Breast epithelium (tissue), 4 donors: ENCODE measurements around the gene ZNF324. TPM values are rescaled to one million over a fixed set of nuclear protein-coding genes. Genes with fewer than 3 reads are reported as not detected.
A peak's percentile ranks its signal among the peaks of the same experiment; 100 is the strongest.

Experiments used
- DNase-seq, 2 donors: peaks; one replicate each; pipeline ENCODE4 v3.0.0-alpha.2; 2019; ENCODE audit warnings: low spot score in 2 of 2
- H3K27ac ChIP-seq, 2 donors: fragments of 200-600 bp; sonication (generic) in 1 of 2; one replicate each; pipeline ENCODE4 v1.5.1; 2016 to 2019; ENCODE audit warnings: mild to moderate bottlenecking in 1 of 2
- H3K27me3 ChIP-seq, 2 donors: fragments of 200-600 bp; sonication (generic) in 1 of 2; one replicate each; pipeline versions ENCODE4 v1.5.1 to v1.6.0; 2017 to 2019; ENCODE audit warnings: control low read depth in 1 of 2, mild to moderate bottlenecking in 1 of 2
- H3K36me3 ChIP-seq: fragments of 200-600 bp; one replicate; pipeline ENCODE4 v1.5.1; 2019
- H3K4me1 ChIP-seq, 2 donors: fragments of 200-600 bp; sonication (generic); one replicate each; pipeline ENCODE4 v1.5.1; 2016 to 2019; ENCODE audit warnings: control low read depth in 1 of 2
- H3K4me3 ChIP-seq, 3 donors: fragments of 200-600 bp; sonication (generic); 1 replicate in 2 of 3; 2 replicates in 1 of 3; pipeline ENCODE4 v1.5.1; 2016 to 2019; ENCODE audit warnings: mild to moderate bottlenecking in 3 of 3, moderate library complexity in 2 of 3
- H3K9me3 ChIP-seq, 2 donors: fragments of 200-600 bp; sonication (generic) in 1 of 2; one replicate each; pipeline ENCODE4 v1.5.1; 2016 to 2019; ENCODE audit warnings: control low read depth in 1 of 2
- CTCF ChIP-seq, 3 donors: fragments of 450-650 bp; IDR thresholded peaks; one replicate each; pipeline ENCODE4 v1.5.1; 2016 to 2017; ENCODE audit warnings: antibody characterized with exemption in 3 of 3, mild to moderate bottlenecking in 3 of 3, moderate library complexity in 3 of 3
- POLR2A ChIP-seq: fragments of 450-650 bp; IDR thresholded peaks from one replicate; pipeline ENCODE4 v1.6.1; 2016; ENCODE audit warnings: antibody characterized with exemption, mild to moderate bottlenecking, moderate library complexity
- POLR2AphosphoS5 ChIP-seq, 3 donors: sonication (generic); formaldehyde crosslinking; IDR thresholded peaks; one replicate each; pipeline ENCODE4 v1.6.1; 2017; ENCODE audit warnings: antibody characterized with exemption in 3 of 3
- intact Hi-C: fragments of 100-400 bp; cut with DNase I; formaldehyde crosslinking; loops from one replicate; pipeline ENCODE4 v1.15.1; 2023; ENCODE audit warnings: low total_unique reads
- total RNA-seq, 3 donors: library from RNA; depleted of rRNA; stranded (reverse); fragments of >200 nt; gene quantifications; one replicate each; pipeline ENCODE4 v1.1.0, GENCODE V29; 2016

The ZNF324 gene
- total RNA-seq, 3 donors from 2014 or later, result 9.0 to 30.9 (median 24.3) TPM

GRCh38 chr19:58477871-58478270 is 11.0 kb downstream of the ZNF324 start:
- Histone ChIP-seq H3K9me3 (no peaks in the 10 kb centered on the region), H3K4me1 (peaks cover 5 to 9% of the 10 kb centered on the region in 2 donors), H3K36me3 (no peaks in the 10 kb centered on the region), H3K27ac (peak overlapping the region in 1 of 2 donors; percentile 97), H3K4me3 (no peak overlapping the region), H3K27me3 (no peaks in the 10 kb centered on the region)
- no peak for TF ChIP-seq CTCF (IDR thresholded peaks at IDR 0.05)
- no peak for TF ChIP-seq POLR2A
- TF ChIP-seq POLR2AphosphoS5 (IDR thresholded peaks at IDR 0.05), result no peak
- intact Hi-C loops, result loop anchor here (1.0 kb wide), 1 partner anchor 28 kb away; no protein-coding TSS in a partner anchor
- DNase-seq, result no peak

- Histone ChIP-seq H3K36me3 (no peaks in the 10 kb centered on the region), H3K27ac (no peak overlapping the region), H3K4me1 (peaks cover 5 to 9% of the 10 kb centered on the region in 2 donors), H3K4me3 (no peak overlapping the region), H3K9me3 (no peaks in the 10 kb centered on the region), H3K27me3 (no peaks in the 10 kb centered on the region)
- intact Hi-C loops, result loop anchor here (1.0 kb wide), 1 partner anchor 41 kb away; no protein-coding TSS in a partner anchor
- TF ChIP-seq POLR2A (no peak), POLR2AphosphoS5 (IDR thresholded peaks at IDR 0.05) (no peak), CTCF (IDR thresholded peaks at IDR 0.05) (no peak)
- DNase-seq, result no peak
Measured at GRCh38 chr19:58479303-58479702, 12.4 kb downstream of the ZNF324 start.

- intact Hi-C loops, result loop anchor here (1.0 kb wide), 1 partner anchor 40 kb away; no protein-coding TSS in a partner anchor
- TF ChIP-seq CTCF (IDR thresholded peaks at IDR 0.05), result no peak
- no peak for TF ChIP-seq POLR2AphosphoS5 (IDR thresholded peaks at IDR 0.05)
- no peak for TF ChIP-seq POLR2A
Measured at GRCh38 chr19:58479736-58480480, 13.0 kb downstream of the ZNF324 start.

GRCh38 chr19:58480481-58480830 is 13.6 kb downstream of the ZNF324 start:
- intact Hi-C loops, result no loop called here
- no peak for DNase-seq
- Histone ChIP-seq H3K36me3 (no peaks in the 10 kb centered on the region), H3K4me1 (peaks cover 5 to 9% of the 10 kb centered on the region in 2 donors), H3K27ac (no peak overlapping the region), H3K4me3 (no peak overlapping the region), H3K9me3 (no peaks in the 10 kb centered on the region), H3K27me3 (no peaks in the 10 kb centered on the region)
- TF ChIP-seq POLR2A (no peak), CTCF (IDR thresholded peaks at IDR 0.05) (no peak), POLR2AphosphoS5 (IDR thresholded peaks at IDR 0.05) (no peak)

More at GRCh38 chr19:58479736-58480480, 13.0 kb downstream of the ZNF324 start:
- Histone ChIP-seq H3K27ac (no peak overlapping the region), H3K4me3 (no peak overlapping the region), H3K9me3 (no peaks in the 10 kb centered on the region), H3K36me3 (no peaks in the 10 kb centered on the region), H3K4me1 (peaks cover 5 to 9% of the 10 kb centered on the region in 2 donors), H3K27me3 (no peaks in the 10 kb centered on the region)
- DNase-seq, result no peak

- Histone ChIP-seq H3K27me3 (no peaks in the 10 kb centered on the region), H3K9me3 (no peaks in the 10 kb centered on the region), H3K4me3 (no peak overlapping the region), H3K27ac (no peak overlapping the region), H3K4me1 (peaks cover 5 to 9% of the 10 kb centered on the region in 2 donors), H3K36me3 (no peaks in the 10 kb centered on the region)
- TF ChIP-seq CTCF (IDR thresholded peaks at IDR 0.05) (no peak), POLR2AphosphoS5 (IDR thresholded peaks at IDR 0.05) (no peak), POLR2A (no peak)
- DNase-seq, result no peak
- intact Hi-C loops, result no loop called here
Measured at GRCh38 chr19:58480831-58481230, 14.0 kb downstream of the ZNF324 start.
